K562 (cell line): ENCODE measurements around the gene MACF1. TPM values are rescaled to one million over a fixed set of nuclear protein-coding genes. Genes with fewer than 3 reads are reported as not detected.

Source experiments
- ATAC-seq: fragments of 200-7000 bp; cut with Tn5 transposase; 3 replicates; pipeline ENCODE4 v1.9.1; 2020; ENCODE audit warnings: moderate library complexity
- BruUV-seq: library from RNA; stranded (reverse); fragments of 400-500 nt; replicated peaks from 2 replicates; lab custom pipeline; 2021; lab: Mats Ljungman, UMichigan
- CTCF ChIA-PET: fragments of 300-600 bp; formaldehyde crosslinking; extraction: SDS; loops from one replicate; lab custom pipeline; 2021; ENCODE audit warnings: low intra/inter-chr PET ratio; lab: Yijun Ruan, JAX
- POLR2A ChIA-PET: fragments of 300-600, 350-650 bp; sonication (Branson Sonifier 250); formaldehyde crosslinking; extraction: SDS; loops from one replicate; lab custom pipeline; 2021; ENCODE audit warnings: antibody characterized with exemption, inconsistent platforms; lab: Yijun Ruan, JAX
- DNase-seq, 4 experiments: peaks; one replicate each; pipeline versions ENCODE4 v3.0.0 to v3.0.0-alpha.2; 2011 to 2018; ENCODE audit warnings: low spot score in 3 of 4, mixed read lengths in 3 of 4; ENCODE audit errors: extremely low read depth in 1 of 4
- FAIRE-seq: peaks from 2 replicates; lab custom pipeline; 2011; peaks lifted over from hg19 to GRCh38; lab: Jason Lieb, UNC
- H2AFZ ChIP-seq: 2 replicates; pipeline ENCODE4 v1.6.0; 2011; ENCODE audit warnings: low read depth, low read length, control low read depth, inconsistent platforms
- H3K27ac ChIP-seq: fragments of 200-600 bp; 3 replicates; pipeline ENCODE4 v1.8.0; 2011; ENCODE audit warnings: low read depth, mild to moderate bottlenecking, control low read depth, inconsistent platforms, low read length, moderate library complexity, mixed read lengths; ENCODE audit errors: extremely low read depth
- H3K27me3 ChIP-seq, 2 experiments: fragments of 300-600 bp in 1 of 2; 2 replicates in 1 of 2; 3 replicates in 1 of 2; pipeline versions ENCODE4 v1.6.0 to v1.8.0; 2011; ENCODE audit warnings: inconsistent platforms in 2 of 2, low read length in 2 of 2, mild to moderate bottlenecking in 1 of 2, mixed read lengths in 1 of 2, moderate library complexity in 1 of 2; ENCODE audit not compliant: control insufficient read depth in 2 of 2, insufficient read depth in 2 of 2
- H3K36me3 ChIP-seq: fragments of 300-600 bp; 3 replicates; pipeline ENCODE4 v1.8.0; 2011; ENCODE audit warnings: mild to moderate bottlenecking, low read length, inconsistent platforms; ENCODE audit not compliant: control insufficient read depth, insufficient read depth
- H3K4me1 ChIP-seq, 2 experiments: fragments of 200-600 bp in 1 of 2; replicated peaks in 1 of 2; 2 replicates in 1 of 2; 3 replicates in 1 of 2; pipeline versions ENCODE4 v1.5.1 to v1.8.0; 2011; ENCODE audit warnings: inconsistent platforms in 2 of 2, low read length in 2 of 2, mild to moderate bottlenecking in 1 of 2, mixed read lengths in 1 of 2, moderate library complexity in 1 of 2; ENCODE audit not compliant: control insufficient read depth in 2 of 2, insufficient read depth in 2 of 2
- H3K4me2 ChIP-seq: 2 replicates; pipeline ENCODE4 v1.6.1; 2011; ENCODE audit warnings: low read length, control low read depth, inconsistent platforms, mixed read lengths; ENCODE audit not compliant: insufficient read depth
- H3K4me3 ChIP-seq: fragments of 200-600 bp; sonication (generic), shearing (Covaris generic); 2 replicates; pipeline ENCODE4 v1.5.1; 2016; ENCODE audit warnings: control low read depth, inconsistent platforms
- H3K79me2 ChIP-seq: fragments of 200-600 bp; 3 replicates; pipeline ENCODE4 v1.8.0; 2011; ENCODE audit warnings: low read length, inconsistent platforms; ENCODE audit not compliant: control insufficient read depth, insufficient read depth
- H3K9ac ChIP-seq, 2 experiments: 2 replicates each; pipeline versions ENCODE4 v1.6.0 to v1.6.1; 2011; ENCODE audit warnings: low read depth in 2 of 2, low read length in 2 of 2, control low read depth in 1 of 2, inconsistent platforms in 1 of 2, mild to moderate bottlenecking in 1 of 2, mixed read lengths in 1 of 2; ENCODE audit not compliant: insufficient read depth in 1 of 2
- H3K9me1 ChIP-seq: one replicate; pipeline ENCODE4 v1.6.0; 2011; ENCODE audit warnings: inconsistent platforms, mild to moderate bottlenecking, low read length, moderate library complexity; ENCODE audit not compliant: control insufficient read depth, insufficient read depth
- H3K9me3 ChIP-seq: replicated peaks from 2 replicates; pipeline ENCODE4 v1.5.1; 2011; ENCODE audit warnings: low read depth, low read length, inconsistent platforms; ENCODE audit not compliant: control insufficient read depth, insufficient read depth
- H4K20me1 ChIP-seq: replicated peaks from 2 replicates; pipeline ENCODE4 v1.6.1; 2011; ENCODE audit warnings: low read length, inconsistent platforms, mixed read lengths; ENCODE audit not compliant: control insufficient read depth, insufficient read depth
- DACH1 ChIP-seq: fragments of 450-650 bp; IDR thresholded peaks from 2 replicates; pipeline ENCODE4 v1.6.1; 2018; ENCODE audit not compliant: partially characterized antibody
- E2F6 ChIP-seq, 2 experiments: IDR thresholded peaks; 2 replicates each; pipeline ENCODE4 v1.6.1; 2011; ENCODE audit warnings: borderline replicate concordance in 1 of 2, control low read depth in 1 of 2, low read depth in 1 of 2, low read length in 1 of 2, mild to moderate bottlenecking in 1 of 2, mixed read lengths in 1 of 2, moderate library complexity in 1 of 2; ENCODE audit not compliant: insufficient read depth in 1 of 2, insufficient read length in 1 of 2, poor library complexity in 1 of 2, severe bottlenecking in 1 of 2; ENCODE audit errors: extremely low read depth in 1 of 2
- FOXA1 ChIP-seq: fragments of 450-650 bp; IDR thresholded peaks from 2 replicates; pipeline ENCODE4 v1.6.1; 2016; ENCODE audit warnings: mild to moderate bottlenecking, borderline replicate concordance
- GABPA ChIP-seq: fragments of 200-800 bp; sonication (Bioruptor generic); conservative IDR thresholded peaks from 2 replicates; pipeline ENCODE4 v1.6.1; 2016; ENCODE audit warnings: low read depth, missing genetic modification characterization, missing compliant biosample characterization
- NR2C2 ChIP-seq, 2 experiments: fragments of 200-800 bp in 1 of 2; sonication (Bioruptor generic) in 1 of 2; sonication (generic) in 1 of 2; formaldehyde crosslinking in 1 of 2; IDR thresholded peaks; 2 replicates each; pipeline versions ENCODE4 v1.6.1 to v1.8.0; 2016 to 2022; ENCODE audit warnings: mild to moderate bottlenecking in 1 of 2, missing compliant biosample characterization in 1 of 2, missing genetic modification characterization in 1 of 2, missing genetic modification reagents in 1 of 2
- PTBP1 ChIP-seq: fragments of 200-400 bp; formaldehyde crosslinking; IDR thresholded peaks from 2 replicates; pipeline ENCODE4 v1.6.1; 2017; ENCODE audit warnings: low read depth, low read length
- PTTG1 ChIP-seq: fragments of 450-650 bp; IDR thresholded peaks from 2 replicates; pipeline ENCODE4 v1.6.1; 2016; ENCODE audit warnings: low read depth, mild to moderate bottlenecking, missing genetic modification characterization, missing compliant biosample characterization
- RAD21 ChIP-seq, 2 experiments: fragments of 250-450 bp in 1 of 2; fragments of 450-650 bp in 1 of 2; sonication (Bioruptor Pico) in 1 of 2; formaldehyde crosslinking in 1 of 2; IDR thresholded peaks in 1 of 2; conservative IDR thresholded peaks in 1 of 2; 2 replicates each; pipeline versions ENCODE4 v1.4.0 to v1.8.0; 2020 to 2022; ENCODE audit warnings: mild to moderate bottlenecking in 2 of 2, moderate library complexity in 1 of 2
- SFPQ ChIP-seq: fragments of 200-400 bp; formaldehyde crosslinking; IDR thresholded peaks from 2 replicates; pipeline ENCODE4 v1.6.1; 2017; ENCODE audit warnings: mild to moderate bottlenecking, low read depth, low read length, moderate library complexity
- TOE1 ChIP-seq, 2 experiments: fragments of 450-650 bp in 1 of 2; sonication (generic) in 1 of 2; formaldehyde crosslinking in 1 of 2; IDR thresholded peaks; 2 replicates each; pipeline versions ENCODE4 v1.7.1 to v1.8.0; 2016 to 2022; ENCODE audit warnings: borderline replicate concordance in 2 of 2, mild to moderate bottlenecking in 2 of 2, antibody characterized with exemption in 1 of 2, inconsistent platforms in 1 of 2, low read depth in 1 of 2, missing genetic modification reagents in 1 of 2, moderate library complexity in 1 of 2
- ZBTB17 ChIP-seq: fragments of 450-650 bp; formaldehyde crosslinking; IDR thresholded peaks from 2 replicates; pipeline ENCODE4 v1.4.0; 2020; ENCODE audit warnings: mild to moderate bottlenecking
- WGBS: fragments of 100-300 bp; shearing (Covaris generic); methylation state at CpG from one replicate; pipeline ENCODE4 v1.1.6; 2016; ENCODE audit warnings: low coverage, mixed read lengths; ENCODE audit not compliant: insufficient coverage; ENCODE audit errors: missing lambda C conversion rate; 5-methylcytosine and 5-hydroxymethylcytosine counted together
- in situ Hi-C: fragments of 300-500 bp; cut with MboI; formaldehyde crosslinking; loops from 4 replicates; pipeline ENCODE4 v1.15.0; 2018; ENCODE audit warnings: inconsistent platforms, mixed read lengths
- intact Hi-C: fragments of 100-400 bp; cut with micrococcal nuclease; formaldehyde crosslinking; loops from 2 replicates; pipeline ENCODE4 v1.14.2; 2022
- polyA plus RNA-seq, 8 experiments: library from polyadenylated mRNA; depleted of rRNA in 4 of 8; stranded (reverse) in 5 of 8; unstranded in 3 of 8; fragments of >200 nt; fragmentation: Nextera tagmentation in 2 of 8; fragmentation: Illumina TruSeq in 1 of 8; extraction: Ambion mirVana in 2 of 8; extraction: Trizol in 1 of 8; gene quantifications; 2 replicates each; pipeline versions ENCODE4 v1.2.1 to v1.2.3, GENCODE V29; 2011 to 2014; ENCODE audit warnings: inconsistent platforms in 1 of 8, missing spikeins in 1 of 8
- total RNA-seq, 7 experiments: library from RNA; depleted of rRNA in 6 of 7; stranded (reverse); fragments of >200 nt in 6 of 7; fragmentation: Illumina TruSeq in 2 of 7; extraction: Trizol in 2 of 7; gene quantifications; 2 replicates each; pipeline versions ENCODE4 v1.2.1 to v1.2.3, GENCODE V29; 2011 to 2021; ENCODE audit warnings: low replicate concordance in 1 of 7
- TF ChIP-seq, protein P1 (sequence below): fragments of 250-450 bp; sonication (Bioruptor Pico); IDR thresholded peaks from 2 replicates; pipeline ENCODE4 v1.9.0; 2021; ENCODE audit warnings: mild to moderate bottlenecking, inconsistent platforms

The MACF1 gene
- total and polyA plus RNA-seq, 9 of the 15 experiments (the other 6 are each of a cell fraction or from before 2014, with no cell fraction given) = 13.2 to 232 (median 112) TPM

- Histone ChIP-seq H4K20me1 (no peaks in the 10 kb centered on the region), H3K4me1 (peaks cover 6 to 8% of the 10 kb centered on the region in 2 experiments; a peak in 2 of 5 replicates), H2AFZ (no peak overlapping the region; the same call in 1 of the 2 replicates), H3K4me2 (no peak overlapping the region), H3K36me3 (no peaks in the 10 kb centered on the region), H3K9ac (no peak overlapping the region), H3K9me1 (no peaks in the 10 kb centered on the region), H3K27me3 (no peaks in the 10 kb centered on the region), H3K27ac (no peak overlapping the region), H3K79me2 (no peaks in the 10 kb centered on the region), H3K4me3 (no peak overlapping the region), H3K9me3 (no peaks in the 10 kb centered on the region)
- DNase-seq = no peak
- intact Hi-C loops (loop anchor here (5.0 kb wide), 1 partner anchor 148 kb away; no protein-coding TSS in a partner anchor), in situ Hi-C loops (loop anchor here (10.0 kb wide), 1 partner anchor 265 kb away; the partner anchor contains the start of gene OXCT2)
- 0 out of 3 replicates have a peak, but pooled peaks have one; percentile 5 for ATAC-seq
- CTCF ChIA-PET = no interaction called here
- no TSS peak for BruUV-seq
- no peak for FAIRE-seq
- 33% methylated on average over 22 of the region's 22 CpGs for WGBS
- POLR2A ChIA-PET = interaction anchor here (0.6 kb wide), 1 partner anchor 242 kb away, joined by 3 read pairs; no protein-coding TSS in a partner anchor
- TF ChIP-seq PTBP1 (no peak), PTTG1 (tag) (no peak), GABPA (tag) (peak; percentile 84), RAD21 (CRISPR knock-in tag; conservative IDR thresholded peaks at IDR 0.05 in 1 of 2, IDR thresholded peaks at IDR 0.05 in 1 of 2) (no peak), FOXA1 (no peak), E2F6 (IDR thresholded peaks at IDR 0.05; ENCODE audit: borderline replicate concordance in 1 of 2, extremely low read depth in 1 of 2, insufficient read depth in 1 of 2, insufficient read length in 1 of 2, low read depth in 1 of 2, low read length in 1 of 2, poor library complexity in 1 of 2, severe bottlenecking in 1 of 2) (peak in 1 of 2 experiments; percentile 18), TOE1 (IDR thresholded peaks at IDR 0.05; ENCODE audit: borderline replicate concordance) (no peak), TOE1 (CRISPR knock-in tag; IDR thresholded peaks at IDR 0.05; ENCODE audit: borderline replicate concordance, low read depth) (no peak), SFPQ (no peak), ZBTB17 (CRISPR knock-in tag) (no peak), DACH1 (peak; percentile 33), NR2C2 (CRISPR knock-in tag; IDR thresholded peaks at IDR 0.05) (no peak), NR2C2 (tag; IDR thresholded peaks at IDR 0.05) (peak; percentile 17; the same call in 1 of the 2 replicates)
- TF ChIP-seq, protein P1, sequence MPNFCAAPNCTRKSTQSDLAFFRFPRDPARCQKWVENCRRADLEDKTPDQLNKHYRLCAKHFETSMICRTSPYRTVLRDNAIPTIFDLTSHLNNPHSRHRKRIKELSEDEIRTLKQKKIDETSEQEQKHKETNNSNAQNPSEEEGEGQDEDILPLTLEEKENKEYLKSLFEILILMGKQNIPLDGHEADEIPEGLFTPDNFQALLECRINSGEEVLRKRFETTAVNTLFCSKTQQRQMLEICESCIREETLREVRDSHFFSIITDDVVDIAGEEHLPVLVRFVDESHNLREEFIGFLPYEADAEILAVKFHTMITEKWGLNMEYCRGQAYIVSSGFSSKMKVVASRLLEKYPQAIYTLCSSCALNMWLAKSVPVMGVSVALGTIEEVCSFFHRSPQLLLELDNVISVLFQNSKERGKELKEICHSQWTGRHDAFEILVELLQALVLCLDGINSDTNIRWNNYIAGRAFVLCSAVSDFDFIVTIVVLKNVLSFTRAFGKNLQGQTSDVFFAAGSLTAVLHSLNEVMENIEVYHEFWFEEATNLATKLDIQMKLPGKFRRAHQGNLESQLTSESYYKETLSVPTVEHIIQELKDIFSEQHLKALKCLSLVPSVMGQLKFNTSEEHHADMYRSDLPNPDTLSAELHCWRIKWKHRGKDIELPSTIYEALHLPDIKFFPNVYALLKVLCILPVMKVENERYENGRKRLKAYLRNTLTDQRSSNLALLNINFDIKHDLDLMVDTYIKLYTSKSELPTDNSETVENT (CRISPR knock-in tag) = no peak
These were observed 305.0 kb downstream of the MACF1 start for GRCh38 chr1:39509360-39510009.
